Right lobe of liver (tissue), 4 donors: Measurements from ENCODE around the gene ILF3.

Experiments
- POLR2A ChIP-seq: fragments of 450-650 bp; IDR thresholded peaks from one replicate; pipeline ENCODE4 v1.6.1; 2017; ENCODE audit warnings: antibody characterized with exemption, mild to moderate bottlenecking
- TF ChIP-seq, protein P1 (sequence below), 4 donors: fragments of 200-600 bp in 3 of 4; fragments of 450-650 bp in 1 of 4; IDR thresholded peaks; one replicate each; pipeline versions ENCODE4 v1.5.1 to v1.8.0; 2016 to 2022; ENCODE audit warnings: antibody characterized with exemption in 4 of 4, mild to moderate bottlenecking in 2 of 4
- donor health status: DM: no; HTN: no; CAD: no.
- donor health status: DM: no; HTN: no; CAD: no.
- donor health status: DM: no; HTN: yes; CAD: no.

DNA sequence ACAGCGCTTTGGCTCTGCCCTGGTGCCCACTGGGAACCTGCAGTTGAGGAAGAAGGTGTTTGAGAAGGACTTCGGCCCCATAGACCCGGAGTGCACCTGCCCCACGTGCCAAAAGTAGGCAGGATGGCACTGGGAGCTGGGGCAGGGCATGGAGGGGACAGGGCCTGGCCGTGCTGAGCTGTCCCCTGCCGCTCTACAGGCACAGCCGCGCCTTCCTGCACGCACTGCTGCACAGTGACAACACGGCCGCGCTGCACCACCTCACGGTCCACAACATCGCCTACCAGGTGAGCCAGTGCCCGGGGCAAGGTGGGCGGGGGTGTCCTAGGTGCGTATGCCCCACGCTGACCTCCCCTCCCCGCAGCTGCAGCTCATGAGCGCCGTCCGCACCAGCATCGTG, 58.6 kb downstream of the ILF3 start:
- TF ChIP-seq, protein P1, sequence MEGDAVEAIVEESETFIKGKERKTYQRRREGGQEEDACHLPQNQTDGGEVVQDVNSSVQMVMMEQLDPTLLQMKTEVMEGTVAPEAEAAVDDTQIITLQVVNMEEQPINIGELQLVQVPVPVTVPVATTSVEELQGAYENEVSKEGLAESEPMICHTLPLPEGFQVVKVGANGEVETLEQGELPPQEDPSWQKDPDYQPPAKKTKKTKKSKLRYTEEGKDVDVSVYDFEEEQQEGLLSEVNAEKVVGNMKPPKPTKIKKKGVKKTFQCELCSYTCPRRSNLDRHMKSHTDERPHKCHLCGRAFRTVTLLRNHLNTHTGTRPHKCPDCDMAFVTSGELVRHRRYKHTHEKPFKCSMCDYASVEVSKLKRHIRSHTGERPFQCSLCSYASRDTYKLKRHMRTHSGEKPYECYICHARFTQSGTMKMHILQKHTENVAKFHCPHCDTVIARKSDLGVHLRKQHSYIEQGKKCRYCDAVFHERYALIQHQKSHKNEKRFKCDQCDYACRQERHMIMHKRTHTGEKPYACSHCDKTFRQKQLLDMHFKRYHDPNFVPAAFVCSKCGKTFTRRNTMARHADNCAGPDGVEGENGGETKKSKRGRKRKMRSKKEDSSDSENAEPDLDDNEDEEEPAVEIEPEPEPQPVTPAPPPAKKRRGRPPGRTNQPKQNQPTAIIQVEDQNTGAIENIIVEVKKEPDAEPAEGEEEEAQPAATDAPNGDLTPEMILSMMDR (IDR thresholded peaks at IDR 0.05): no peak
- no peak for TF ChIP-seq POLR2A
